ENCODE results near the gene NXPE2.

- TF ChIP-seq POLR2AphosphoS5 (IDR thresholded peaks at IDR 0.05) = no peak
- no peak for TF ChIP-seq CTCF (IDR thresholded peaks at IDR 0.05)
- TF ChIP-seq EP300 (IDR thresholded peaks at IDR 0.05) = no peak
These were observed 58.5 kb downstream of the NXPE2 start for GRCh38 chr11:114736806-114737205.
